Measurements from ENCODE around the gene EXOC6B. TPM values are rescaled to one million over a fixed set of nuclear protein-coding genes. Genes with fewer than 3 reads are reported as not detected.

The EXOC6B gene
- total RNA-seq, 1 donor from 2014 or later = 37.4 TPM

GRCh38 chr2:72235497-72236415, 590.1 kb downstream of the EXOC6B start:
- no peak for DNase-seq (ENCODE audit: low spot score)

- DNase-seq (ENCODE audit: low spot score) = no peak
Observed at GRCh38 chr2:72233211-72233610, 592.6 kb downstream of the EXOC6B start.

- DNase-seq (ENCODE audit: low spot score) = no peak
Observed at GRCh38 chr2:72222829-72223564, 602.8 kb downstream of the EXOC6B start.

GRCh38 chr2:72220170-72220569, 605.7 kb downstream of the EXOC6B start:
- DNase-seq (ENCODE audit: low spot score) = no peak

GRCh38 chr2:72214429-72215143, 611.2 kb downstream of the EXOC6B start:
- no peak for DNase-seq (ENCODE audit: low spot score)

- DNase-seq (ENCODE audit: low spot score) = no peak
Observed at GRCh38 chr2:72212486-72212855, 613.4 kb downstream of the EXOC6B start.

GRCh38 chr2:72211777-72212485, 613.9 kb downstream of the EXOC6B start:
- no peak for DNase-seq (ENCODE audit: low spot score)

GRCh38 chr2:72211350-72211749, 614.5 kb downstream of the EXOC6B start:
- DNase-seq (ENCODE audit: low spot score) = no peak

GRCh38 chr2:72210470-72210869, 615.4 kb downstream of the EXOC6B start:
- DNase-seq (ENCODE audit: low spot score) = no peak

GRCh38 chr2:72208225-72208624, 617.6 kb downstream of the EXOC6B start:
- DNase-seq (ENCODE audit: low spot score) = no peak

- no peak for DNase-seq (ENCODE audit: low spot score)
Observed at GRCh38 chr2:72207334-72207733, 618.5 kb downstream of the EXOC6B start.

GRCh38 chr2:72205504-72205881, 620.3 kb downstream of the EXOC6B start:
- no peak for DNase-seq (ENCODE audit: low spot score)

GRCh38 chr2:72204786-72205503, 620.9 kb downstream of the EXOC6B start:
- no peak for DNase-seq (ENCODE audit: low spot score)

- no peak for DNase-seq (ENCODE audit: low spot score)
Observed at GRCh38 chr2:72204156-72204785, 621.6 kb downstream of the EXOC6B start.

- DNase-seq (ENCODE audit: low spot score) = no peak
Observed at GRCh38 chr2:72198532-72199241, 627.1 kb downstream of the EXOC6B start.

GRCh38 chr2:72193723-72194122, 632.1 kb downstream of the EXOC6B start:
- DNase-seq (ENCODE audit: low spot score) = no peak

GRCh38 chr2:72191441-72191840, 634.4 kb downstream of the EXOC6B start:
- DNase-seq (ENCODE audit: low spot score) = no peak

- no peak for DNase-seq (ENCODE audit: low spot score)
Observed at GRCh38 chr2:72185206-72185605, 640.6 kb downstream of the EXOC6B start.

- DNase-seq (ENCODE audit: low spot score) = no peak
Observed at GRCh38 chr2:72183466-72183865, 642.4 kb downstream of the EXOC6B start.
